HG02885 (cell line): ENCODE results near the gene M1AP.
"Not testable (repeated sequence)": the region's sequence is repeated elsewhere in the genome, so short reads cannot be mapped to it uniquely, and the experiment has no call there.

Experiments
- ATAC-seq: cut with Tn5 transposase; IDR thresholded peaks from one replicate; pipeline ENCODE4 v1.9.1; 2021; ENCODE audit warnings: mild to moderate bottlenecking; ENCODE audit not compliant: unreplicated experiment, poor library complexity

The M1AP gene

DNA sequence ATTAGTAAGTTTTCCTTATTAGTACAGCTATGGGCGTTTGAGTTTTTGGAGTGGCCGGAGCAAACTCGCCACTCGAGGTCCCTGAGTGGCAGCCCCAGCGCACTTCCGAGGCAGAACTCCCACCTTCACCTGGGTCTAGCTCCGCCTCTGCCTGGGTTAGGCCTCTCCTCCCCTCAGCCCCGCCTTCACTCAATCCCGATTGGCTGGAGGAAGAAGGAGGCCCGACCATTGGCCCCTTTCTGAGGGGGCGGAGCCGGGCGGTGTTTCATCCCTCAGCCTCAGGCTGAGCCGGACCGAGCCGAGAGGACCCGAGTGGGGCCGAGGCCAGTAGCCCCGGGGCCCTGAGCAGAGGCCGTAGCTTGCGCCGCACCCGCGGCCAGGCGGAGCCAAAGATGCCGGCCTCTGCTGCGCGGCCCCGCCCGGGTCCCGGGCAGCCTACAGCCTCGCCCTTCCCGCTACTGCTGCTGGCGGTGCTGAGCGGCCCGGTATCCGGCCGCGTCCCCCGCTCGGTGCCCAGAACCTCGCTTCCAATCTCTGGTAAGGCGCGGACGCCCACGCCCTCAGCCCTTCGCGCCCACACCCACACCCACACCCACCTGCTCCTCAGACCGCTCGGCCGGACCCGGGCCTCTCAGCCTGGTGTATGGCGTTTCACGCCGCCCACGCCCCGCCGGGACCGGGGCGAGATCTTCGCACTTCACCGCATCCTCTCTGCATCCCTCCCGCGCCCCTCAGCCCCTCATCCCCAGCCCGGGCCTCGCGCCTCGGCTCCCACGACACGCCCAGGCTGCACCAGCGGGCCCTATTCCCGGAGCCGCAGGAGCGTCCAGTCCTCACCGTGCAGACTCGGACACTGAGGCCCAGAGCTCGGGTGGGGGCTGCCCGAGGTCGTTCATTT lies 6.1 kb upstream of the M1AP start, which contains the start of gene SEMA4F:
TSS of gene SEMA4F (plus strand) at position 263 of the 898 bp plus-strand sequence. CDS start at position 393, 130 bp downstream.
- ATAC-seq: peak; percentile 100

DNA sequence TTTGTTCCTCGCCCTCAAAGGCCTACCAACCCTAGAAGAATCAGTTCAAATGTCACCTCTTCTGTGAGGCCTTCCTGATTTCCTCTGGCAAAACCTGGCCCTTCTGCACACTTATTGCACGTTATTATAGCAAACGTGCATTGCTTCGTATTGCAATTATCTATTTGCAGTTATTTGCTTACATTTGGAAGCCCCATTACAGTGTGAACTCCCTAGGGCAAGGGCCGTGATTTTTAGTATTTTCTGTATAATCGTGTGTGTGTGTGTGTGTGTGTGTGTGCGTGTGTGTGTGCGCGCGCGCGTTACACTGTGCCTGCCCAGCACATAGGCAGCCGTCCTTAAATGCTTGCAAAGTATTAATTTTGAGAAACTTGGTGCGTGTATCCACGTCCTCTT lies 5.5 kb upstream of the M1AP start:
- ATAC-seq: peak; percentile 18

DNA sequence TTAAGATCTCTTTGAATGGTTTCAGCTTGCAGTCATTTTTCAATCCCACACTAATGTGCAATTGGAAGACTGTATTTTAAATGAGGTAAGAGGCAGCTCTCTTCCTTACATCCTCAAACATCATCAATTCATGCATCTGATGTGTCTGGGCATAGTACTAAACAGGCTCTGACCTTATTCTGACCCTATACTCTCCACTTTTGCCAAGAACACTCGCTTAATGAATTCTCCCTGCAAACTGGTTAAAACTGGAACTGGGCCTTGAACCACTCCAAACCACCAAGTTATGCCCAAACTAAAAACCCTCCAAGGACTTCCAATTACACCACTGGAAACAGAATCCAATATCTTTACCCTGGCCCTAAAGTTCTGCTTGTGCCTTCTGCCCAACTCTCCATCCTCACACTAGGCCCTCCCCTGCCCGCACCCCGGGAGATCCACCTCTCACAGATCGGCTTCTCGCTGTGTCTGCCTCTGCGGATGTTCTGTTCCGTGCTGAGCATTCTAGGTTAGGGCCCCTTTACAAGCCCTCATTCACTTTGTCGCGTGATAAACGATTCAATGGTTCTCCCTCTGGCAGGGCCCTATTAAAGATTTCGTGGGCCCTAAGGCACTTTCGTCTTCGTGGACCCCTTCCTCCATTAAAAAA lies 1.2 kb downstream of the M1AP start:
- ATAC-seq: no peak

DNA sequence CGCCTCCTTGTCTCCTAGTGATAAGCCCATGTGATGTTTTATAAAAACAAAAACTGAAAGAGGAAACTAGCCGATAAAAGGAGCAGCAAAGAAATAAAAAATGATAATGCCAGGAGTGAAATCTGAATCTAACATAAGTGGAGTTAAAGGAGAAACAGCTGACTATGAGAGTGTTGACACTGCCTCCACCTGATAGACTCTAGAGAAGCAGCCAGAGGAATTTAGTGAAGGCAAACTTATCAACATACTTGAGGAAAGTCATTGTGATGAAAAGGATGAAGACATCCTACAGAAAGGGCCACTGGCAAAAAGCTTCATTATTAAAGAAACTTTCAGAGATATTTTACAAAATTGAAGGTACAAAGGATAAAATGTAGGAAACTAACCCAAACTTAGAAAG lies 1.9 kb downstream of the M1AP start:
- no peak for ATAC-seq

DNA sequence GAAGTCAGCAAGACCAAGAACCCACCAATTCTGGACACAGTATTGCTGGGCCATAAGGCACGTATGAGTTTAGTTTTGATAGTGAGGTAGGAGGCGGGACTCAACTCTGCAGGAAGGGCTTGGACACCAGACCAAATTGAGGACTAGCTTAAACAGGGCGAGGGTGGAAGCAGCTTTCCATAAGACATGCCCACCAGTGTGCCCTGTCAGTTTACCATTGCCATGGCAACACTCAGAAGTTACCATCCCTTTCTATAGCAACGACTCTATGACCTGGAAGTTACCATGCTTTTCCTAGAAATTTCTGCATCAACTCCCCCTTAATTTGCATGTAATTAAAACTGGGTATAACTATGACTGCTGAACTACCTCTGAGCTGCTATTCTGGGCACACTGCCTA lies 2.8 kb downstream of the M1AP start:
- no peak for ATAC-seq

DNA sequence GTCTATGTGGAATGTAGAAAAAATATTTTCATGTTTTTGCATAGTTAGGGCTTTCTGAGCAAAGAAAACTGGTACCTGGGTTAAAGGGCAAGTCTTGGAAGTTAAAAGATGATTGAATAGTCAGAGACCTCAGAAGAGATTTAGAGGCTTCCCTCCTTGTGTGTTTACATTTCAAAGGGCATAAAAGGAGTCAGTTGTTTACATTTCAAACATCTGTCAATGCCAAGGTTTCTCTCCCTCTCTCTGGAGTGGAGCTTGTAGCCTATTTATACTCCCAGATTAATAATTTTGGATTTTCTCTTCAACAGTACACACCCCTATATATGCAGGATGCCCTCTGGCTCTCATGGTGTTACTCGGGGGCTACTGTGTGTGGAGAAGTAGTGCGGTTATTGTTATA lies 8.6 kb downstream of the M1AP start:
- no peak for ATAC-seq

DNA sequence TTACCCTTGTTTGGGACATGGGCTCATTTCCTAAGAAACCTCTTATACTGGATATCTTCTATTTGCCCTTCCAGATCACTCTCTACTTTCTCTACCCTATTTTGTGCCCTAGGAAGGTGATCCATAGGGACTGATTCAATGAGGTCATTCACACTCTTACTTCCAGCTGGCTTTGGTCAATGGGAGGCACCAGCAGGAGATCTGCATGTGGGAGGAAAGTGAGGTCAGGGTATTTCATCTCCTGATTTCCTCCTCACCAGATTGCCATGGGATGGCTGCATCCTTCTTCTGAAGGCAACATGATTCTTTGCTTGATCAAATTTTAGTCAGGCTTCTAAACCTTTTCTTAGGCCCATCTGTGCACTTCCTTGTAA lies 15.2 kb downstream of the M1AP start:
- no peak for ATAC-seq

DNA sequence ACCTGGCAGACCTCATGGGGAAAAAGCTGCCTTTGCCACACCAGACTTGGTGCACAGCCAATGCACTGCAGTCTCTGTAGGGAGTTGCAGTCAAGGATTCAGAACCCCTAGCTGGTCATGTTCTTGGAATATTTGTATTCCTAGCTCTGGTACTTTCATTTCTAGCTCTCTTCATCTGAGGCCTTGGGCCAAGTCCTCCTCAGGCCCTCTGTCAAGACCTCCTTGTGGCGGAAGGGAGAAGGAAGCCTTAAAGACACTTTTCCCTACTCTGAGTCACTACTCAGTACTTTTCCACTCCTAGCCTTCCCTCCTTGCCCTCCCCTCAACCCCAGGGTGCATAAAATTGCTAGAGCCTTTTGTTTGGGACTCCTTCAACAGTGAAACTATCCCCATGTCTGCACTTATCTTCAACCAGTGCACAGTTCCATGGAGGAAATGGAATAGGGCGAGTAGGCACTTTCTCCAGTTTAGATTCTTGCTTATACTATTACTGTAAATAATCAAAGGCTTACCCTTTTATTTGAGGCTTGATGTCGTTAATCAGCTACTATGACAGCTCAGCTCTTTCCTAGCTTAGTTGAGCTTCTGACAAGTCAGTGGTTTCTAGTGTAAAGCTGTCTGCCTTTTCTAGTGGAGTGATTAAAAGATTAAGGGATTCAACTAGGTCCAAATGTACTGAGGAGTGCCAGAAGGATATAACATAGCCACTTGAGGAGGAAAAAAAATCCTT lies 15.8 kb downstream of the M1AP start:
- ATAC-seq: no peak

DNA sequence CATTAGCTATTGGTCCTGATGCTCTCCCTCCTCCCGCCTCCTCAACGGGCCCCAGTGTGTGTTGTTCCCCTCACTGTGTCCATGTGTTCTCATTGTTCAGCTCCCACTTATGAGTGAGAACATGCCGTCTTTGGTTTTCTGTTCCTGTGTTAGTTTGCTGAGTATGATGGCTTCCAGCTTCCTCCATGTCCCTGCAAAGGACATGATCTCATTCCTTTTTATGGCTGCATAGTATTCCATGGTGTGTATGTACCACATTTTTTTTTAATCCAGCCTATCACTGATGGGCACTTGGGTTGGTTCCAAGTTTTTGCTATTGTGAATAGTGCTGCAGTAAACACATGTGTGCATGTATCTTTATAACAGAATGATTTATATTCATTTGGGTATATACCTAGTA lies 17.7 kb downstream of the M1AP start:
- not testable (repeated sequence) for ATAC-seq

DNA sequence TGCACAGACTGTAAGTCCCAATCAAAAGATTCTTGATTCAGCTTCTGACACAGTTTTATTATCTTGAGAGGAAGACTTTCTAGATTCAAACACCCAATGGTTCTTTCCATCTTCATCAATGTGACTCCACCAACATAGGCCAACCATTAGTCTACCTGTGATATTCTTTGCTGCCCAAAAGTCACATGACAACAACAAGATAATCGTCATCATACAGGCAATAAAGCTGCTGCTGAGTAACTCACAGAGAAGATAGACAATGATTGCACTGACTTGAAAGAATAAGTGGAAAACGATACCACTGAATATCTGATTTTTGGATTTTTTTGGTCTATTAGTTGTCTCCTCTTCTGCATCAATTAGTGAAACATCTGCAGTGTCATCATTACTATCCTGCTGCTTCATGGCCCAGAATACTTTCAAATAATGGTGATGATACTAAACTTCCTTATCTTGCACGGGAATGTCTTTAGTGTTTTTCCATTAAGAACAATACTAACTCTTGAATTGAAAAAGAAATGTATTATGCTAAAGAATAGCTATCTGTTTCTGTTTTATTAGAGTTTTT lies 19.5 kb downstream of the M1AP start:
- no peak for ATAC-seq

DNA sequence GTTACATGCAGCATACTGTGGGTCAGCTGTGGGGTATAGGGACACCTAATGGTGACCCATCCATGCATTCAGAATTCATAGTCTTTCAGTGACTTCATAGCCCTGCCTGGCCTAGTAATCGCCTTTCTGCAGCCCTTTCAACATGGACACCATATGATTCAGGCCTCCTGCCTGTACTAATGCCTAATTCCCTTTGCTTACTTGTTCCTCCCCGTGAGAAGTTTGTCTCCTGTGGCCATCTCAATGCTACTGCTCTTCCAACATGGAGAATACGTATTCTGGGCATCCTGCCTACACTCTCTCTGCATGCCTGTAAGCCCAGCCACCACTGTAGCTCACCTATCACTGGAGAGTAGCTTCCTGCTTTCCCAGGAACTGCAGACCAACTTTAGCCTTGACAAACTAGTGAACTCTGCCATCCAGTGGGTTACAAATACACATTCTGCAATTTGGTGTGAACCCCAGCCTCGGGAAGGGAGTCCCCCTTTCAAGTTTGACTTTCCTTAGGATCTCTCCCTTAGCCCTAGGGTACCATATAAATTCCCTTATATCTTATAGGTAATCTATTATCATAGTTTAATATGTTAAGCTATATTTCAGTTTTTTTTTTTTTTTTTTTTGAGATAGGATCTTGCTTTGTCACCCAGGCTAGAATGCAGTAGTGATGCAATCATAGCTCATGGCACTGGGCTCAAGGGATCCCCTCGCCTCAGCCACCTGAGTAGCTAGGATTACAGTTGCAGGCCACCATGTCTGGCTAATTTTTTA lies 22.3 kb downstream of the M1AP start:
- no peak for ATAC-seq

DNA sequence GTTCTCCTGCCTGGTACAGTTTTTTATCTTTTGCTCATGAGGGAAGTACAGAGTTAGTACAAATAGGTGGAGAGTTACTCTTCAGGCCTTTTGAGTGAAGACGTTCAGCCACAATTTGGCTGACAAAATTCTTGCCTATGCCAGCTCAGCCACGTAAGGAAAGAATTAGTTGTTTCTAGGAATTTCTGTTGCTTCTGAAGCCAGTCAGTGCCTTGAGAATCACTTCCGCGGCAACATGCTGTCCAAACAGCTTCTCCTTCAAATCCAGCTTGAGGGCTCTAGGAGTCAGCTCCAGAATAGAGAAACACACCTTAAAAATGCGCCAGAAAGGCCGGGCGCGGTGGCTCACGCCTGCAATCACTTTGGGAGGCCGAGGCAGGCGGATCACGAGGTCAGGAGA lies 27.5 kb downstream of the M1AP start:
- no peak for ATAC-seq

DNA sequence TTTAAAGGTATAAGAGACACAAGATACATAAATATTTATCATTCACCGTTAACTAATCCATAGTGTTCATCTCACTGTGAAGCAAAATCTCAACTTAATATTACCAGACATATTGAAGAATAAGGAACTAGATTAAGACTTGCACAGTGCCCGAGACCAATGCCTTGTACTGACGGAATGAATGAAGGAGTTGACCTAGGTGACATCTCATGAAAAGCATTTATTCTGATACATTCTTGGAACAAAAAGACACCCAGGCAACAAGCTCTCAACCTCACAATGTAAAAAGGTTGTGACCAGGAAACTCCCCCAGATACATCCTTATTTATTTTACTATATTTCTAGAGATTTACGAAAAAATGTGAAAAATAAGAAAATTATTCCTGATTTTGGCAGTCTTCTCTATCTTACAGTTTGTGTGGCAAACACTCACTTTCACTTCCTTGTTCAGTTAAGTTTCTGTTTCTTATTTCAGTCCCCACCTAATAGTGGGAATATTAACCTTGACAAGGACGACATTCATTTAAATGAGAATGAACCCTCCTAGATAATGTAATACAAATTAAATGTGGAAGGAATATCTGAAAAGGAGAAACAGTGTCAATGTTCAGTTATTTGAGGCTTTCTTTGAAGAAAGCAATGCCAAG lies 28.4 kb downstream of the M1AP start:
- ATAC-seq: no peak

DNA sequence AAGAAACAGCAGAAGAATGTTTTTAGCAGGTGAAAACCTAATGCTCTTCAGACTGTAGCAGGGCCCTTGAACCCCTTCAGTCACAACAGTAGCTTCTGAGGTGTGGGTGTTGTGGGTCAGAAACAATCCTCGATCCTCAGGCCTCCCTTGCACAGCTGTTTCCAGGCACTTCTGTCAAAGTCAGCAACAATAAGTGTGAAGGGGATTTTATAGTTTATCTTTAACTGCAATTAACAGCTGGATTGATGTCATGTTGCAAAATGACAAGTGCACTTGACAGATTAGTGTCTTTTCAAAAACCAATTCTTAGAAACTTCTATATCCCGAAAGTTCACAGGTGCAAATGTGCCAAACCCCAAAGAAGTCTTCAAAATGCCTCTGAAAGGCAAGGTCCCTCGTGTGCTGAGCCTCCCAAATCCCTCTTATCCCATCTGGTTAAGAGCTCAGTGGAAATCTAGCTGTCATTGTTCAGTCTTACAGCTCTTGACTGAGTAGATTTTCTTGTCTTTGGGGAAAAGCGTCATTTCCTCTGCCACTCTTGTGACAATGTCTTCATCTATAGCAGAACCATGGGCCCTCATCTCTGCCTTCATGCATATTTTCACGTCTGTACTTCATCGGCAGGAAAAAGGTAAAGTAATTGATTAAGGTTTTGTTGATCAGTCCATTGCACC lies 29.6 kb downstream of the M1AP start:
- ATAC-seq: no peak

DNA sequence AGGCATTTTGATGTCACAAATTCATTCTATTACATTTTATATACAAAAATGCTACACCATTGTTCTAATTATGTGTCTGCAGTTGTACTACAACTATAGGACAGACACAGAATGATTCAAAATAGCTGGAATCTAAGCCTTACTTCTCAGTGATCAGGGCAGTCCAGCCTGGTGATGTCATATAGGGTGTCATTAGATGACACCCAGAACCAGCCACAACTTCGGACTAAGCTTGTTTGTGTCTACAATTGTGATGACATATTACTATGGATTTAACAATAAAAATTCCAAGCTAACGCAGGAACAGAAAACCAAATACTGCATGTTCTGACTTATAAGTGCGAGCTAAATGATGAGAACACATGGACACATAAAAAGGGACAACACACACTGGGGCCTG lies 31.0 kb downstream of the M1AP start:
- ATAC-seq: no peak

DNA sequence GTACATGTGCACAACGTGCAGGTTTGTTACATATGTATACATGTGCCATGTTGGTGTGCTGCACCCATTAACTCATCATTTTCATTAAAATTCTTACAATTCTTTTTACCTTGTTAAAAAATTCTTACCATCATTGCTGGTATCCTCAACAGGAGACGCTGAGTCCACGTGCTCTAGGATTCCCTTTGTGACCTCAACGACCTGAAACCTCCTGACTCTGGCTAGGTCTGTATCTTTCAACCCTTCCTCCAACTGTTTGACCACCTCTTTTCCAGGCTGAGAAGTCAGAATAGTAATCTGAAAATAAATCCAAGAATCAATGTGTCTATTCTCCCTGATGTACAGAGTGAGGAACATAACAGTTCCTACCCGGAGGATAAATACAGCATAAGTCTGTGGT lies 41.2 kb downstream of the M1AP start:
- no peak for ATAC-seq

DNA sequence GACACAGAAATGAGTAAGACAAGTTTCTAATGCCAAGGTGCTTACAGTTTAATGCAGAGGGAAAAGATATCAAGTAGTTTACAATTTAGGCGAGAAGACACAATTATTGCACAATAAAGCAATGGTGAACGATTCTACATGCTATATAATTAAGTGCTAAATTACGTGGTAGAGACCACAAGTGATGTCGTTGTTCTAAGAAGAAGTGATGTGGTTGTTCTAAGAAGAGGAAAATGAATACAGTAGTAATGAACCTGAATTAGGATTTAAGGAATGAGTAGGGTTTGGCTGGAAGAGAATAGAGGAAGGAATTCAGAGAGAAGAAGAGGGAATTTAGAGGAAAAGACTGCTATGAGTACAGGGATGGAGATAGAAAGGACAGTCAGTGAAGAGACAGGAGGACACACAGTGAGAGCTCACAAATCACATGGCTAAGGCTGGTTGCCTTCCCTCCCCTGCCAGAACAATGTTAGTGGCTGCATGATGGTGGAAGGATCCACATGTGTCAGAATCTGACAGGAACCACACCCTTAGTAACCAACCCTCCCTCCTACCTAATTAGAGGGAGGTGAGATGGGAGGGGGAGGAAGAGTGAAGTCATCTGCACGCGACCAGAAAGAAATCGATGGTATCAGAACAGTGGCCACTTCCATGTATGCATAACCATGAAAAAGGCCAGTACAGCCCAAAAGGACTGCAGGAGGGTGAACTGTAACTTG lies 44.7 kb downstream of the M1AP start:
- ATAC-seq: no peak

DNA sequence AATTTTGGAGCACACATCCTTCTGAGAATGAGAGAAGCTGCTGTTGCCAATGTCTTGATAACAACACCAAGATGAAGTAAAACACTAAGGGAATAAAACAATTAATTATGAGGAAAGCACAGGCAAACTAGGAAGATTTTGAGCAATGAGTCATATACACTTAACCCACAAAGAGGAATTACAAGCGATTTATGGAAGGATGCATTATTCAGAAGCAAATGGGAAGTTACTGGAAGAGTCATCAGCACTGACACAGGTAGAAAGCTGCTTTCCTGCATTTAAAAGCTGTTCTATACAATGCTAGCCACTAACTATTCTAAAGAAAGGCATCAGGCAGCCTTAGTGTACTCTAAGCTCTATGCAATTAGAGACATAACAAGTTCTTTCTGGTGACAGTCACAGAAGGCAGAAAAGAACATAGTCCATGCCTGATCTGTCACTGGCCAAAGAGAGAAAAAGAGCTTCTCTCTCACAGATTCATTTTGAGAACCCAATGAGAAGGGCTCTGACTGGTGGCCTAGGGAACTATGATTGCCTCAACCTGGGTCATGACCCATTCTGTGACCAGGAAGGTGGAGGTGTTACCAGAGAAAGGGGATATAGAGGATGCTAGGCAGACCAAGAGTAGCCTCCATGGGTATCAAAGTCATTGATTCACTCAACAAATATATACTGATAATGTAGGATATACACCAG lies 45.4 kb downstream of the M1AP start:
- ATAC-seq: no peak
